ENCODE data around the gene EXD3.

- TF ChIP-seq MITF (IDR thresholded peaks at IDR 0.05) (no peak), ZHX1 (conservative IDR thresholded peaks at IDR 0.05; ENCODE audit: low read length) (no peak), CTCF (IDR thresholded peaks at IDR 0.05 in 2 of 3, conservative IDR thresholded peaks at IDR 0.05 in 1 of 3; ENCODE audit: insufficient read depth in 2 of 3, low read depth in 1 of 3, low read length in 3 of 3) (no peak), ZNF76 (CRISPR knock-in tag; IDR thresholded peaks at IDR 0.05; ENCODE audit: borderline replicate concordance) (no peak), SRF (CRISPR knock-in tag; IDR thresholded peaks at IDR 0.05) (no peak), SMARCC2 (IDR thresholded peaks at IDR 0.05; ENCODE audit: low read depth) (no peak), ZFX (CRISPR knock-in tag; IDR thresholded peaks at IDR 0.05) (no peak), SP1 (CRISPR knock-in tag; IDR thresholded peaks at IDR 0.05) (no peak), ATF3 (IDR thresholded peaks at IDR 0.05) (no peak), ATF3 (CRISPR knock-in tag; conservative IDR thresholded peaks at IDR 0.05) (no peak), NR3C1 (CRISPR knock-in tag; IDR thresholded peaks at IDR 0.05) (no peak), FOXK2 (conservative IDR thresholded peaks at IDR 0.05 in 1 of 2, IDR thresholded peaks at IDR 0.05 in 1 of 2; ENCODE audit: low read depth in 2 of 2) (no peak), POLR2A (conservative IDR thresholded peaks at IDR 0.05) (no peak), EHMT2 (IDR thresholded peaks at IDR 0.05) (no peak)
These were observed 7.5 kb downstream of the EXD3 start for GRCh38 chr9:137415451-137415850.
